Peyer's patch (tissue), 4 donors: Measurements from ENCODE around the gene FANCB. TPM values are rescaled to one million over a fixed set of nuclear protein-coding genes. Genes with fewer than 3 reads are reported as not detected.

ENCODE experiments used
- DNase-seq, 3 donors: peaks; one replicate each; pipeline ENCODE4 v3.0.0-alpha.2; 2017 to 2019
- H3K27ac ChIP-seq, 4 donors: fragments of 200-600 bp; sonication (generic); one replicate each; pipeline ENCODE4 v1.5.1; 2016 to 2019
- H3K27me3 ChIP-seq, 2 donors: fragments of 200-600 bp; sonication (generic); one replicate each; pipeline ENCODE4 v1.5.1; 2019
- H3K36me3 ChIP-seq, 3 donors: fragments of 200-600 bp; sonication (generic); one replicate each; pipeline ENCODE4 v1.5.1; 2016 to 2019
- H3K4me1 ChIP-seq, 4 donors: fragments of 200-600 bp; sonication (generic); one replicate each; pipeline ENCODE4 v1.5.1; 2016 to 2019
- H3K4me3 ChIP-seq, 4 donors: fragments of 200-600 bp; sonication (generic); 1 replicate in 3 of 4; 2 replicates in 1 of 4; pipeline ENCODE4 v1.5.1; 2016 to 2019; ENCODE audit warnings: mild to moderate bottlenecking in 1 of 4
- H3K9me3 ChIP-seq, 4 donors: fragments of 200-600 bp; sonication (generic); one replicate each; pipeline ENCODE4 v1.5.1; 2016 to 2019; ENCODE audit warnings: mild to moderate bottlenecking in 1 of 4
- POLR2A ChIP-seq, 2 donors: fragments of 450-650 bp; IDR thresholded peaks; one replicate each; pipeline ENCODE4 v1.5.1; 2017; ENCODE audit warnings: antibody characterized with exemption in 2 of 2, mild to moderate bottlenecking in 2 of 2, moderate library complexity in 2 of 2
- total RNA-seq, 4 donors: library from RNA; depleted of rRNA; stranded (reverse); fragments of >200 nt; gene quantifications; one replicate each; pipeline ENCODE4 v1.1.0, GENCODE V29; 2016
- TF ChIP-seq, protein P1 (sequence below), 6 experiments: fragments of 450-650 bp in 4 of 6; fragments of 200-600 bp in 2 of 6; sonication (generic) in 1 of 6; IDR thresholded peaks; one replicate each; pipeline ENCODE4 v1.5.1; 2017 to 2019; ENCODE audit warnings: antibody characterized with exemption in 6 of 6, mild to moderate bottlenecking in 3 of 6, moderate library complexity in 1 of 6

The FANCB gene
- total RNA-seq, 4 donors from 2014 or later, result 0.35 to 5.0 (median 1.6) TPM

DNA sequence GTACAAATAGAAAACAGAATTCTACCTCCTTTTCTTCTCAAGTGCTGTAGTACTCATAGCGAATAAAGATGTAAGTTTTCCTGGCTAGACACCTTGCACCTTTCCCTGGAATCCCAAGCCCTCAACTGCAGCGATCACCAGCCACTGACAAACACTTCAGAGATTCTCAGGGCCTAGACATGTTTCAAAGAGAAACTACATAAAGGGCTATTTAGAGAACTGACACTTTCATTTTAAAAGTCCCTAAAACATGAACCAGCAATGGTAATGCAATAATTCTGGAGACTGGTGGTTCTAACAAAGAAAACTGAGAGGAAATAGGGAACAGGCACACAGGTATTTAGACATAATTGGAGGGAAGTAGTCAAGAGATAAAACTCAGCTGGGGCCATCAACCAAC, 35.7 kb downstream of the FANCB start:
- H3K4me1 ChIP-seq, result no peaks in the 10 kb centered on the region
- TF ChIP-seq POLR2A (IDR thresholded peaks at IDR 0.05), result no peak
- TF ChIP-seq, protein P1, sequence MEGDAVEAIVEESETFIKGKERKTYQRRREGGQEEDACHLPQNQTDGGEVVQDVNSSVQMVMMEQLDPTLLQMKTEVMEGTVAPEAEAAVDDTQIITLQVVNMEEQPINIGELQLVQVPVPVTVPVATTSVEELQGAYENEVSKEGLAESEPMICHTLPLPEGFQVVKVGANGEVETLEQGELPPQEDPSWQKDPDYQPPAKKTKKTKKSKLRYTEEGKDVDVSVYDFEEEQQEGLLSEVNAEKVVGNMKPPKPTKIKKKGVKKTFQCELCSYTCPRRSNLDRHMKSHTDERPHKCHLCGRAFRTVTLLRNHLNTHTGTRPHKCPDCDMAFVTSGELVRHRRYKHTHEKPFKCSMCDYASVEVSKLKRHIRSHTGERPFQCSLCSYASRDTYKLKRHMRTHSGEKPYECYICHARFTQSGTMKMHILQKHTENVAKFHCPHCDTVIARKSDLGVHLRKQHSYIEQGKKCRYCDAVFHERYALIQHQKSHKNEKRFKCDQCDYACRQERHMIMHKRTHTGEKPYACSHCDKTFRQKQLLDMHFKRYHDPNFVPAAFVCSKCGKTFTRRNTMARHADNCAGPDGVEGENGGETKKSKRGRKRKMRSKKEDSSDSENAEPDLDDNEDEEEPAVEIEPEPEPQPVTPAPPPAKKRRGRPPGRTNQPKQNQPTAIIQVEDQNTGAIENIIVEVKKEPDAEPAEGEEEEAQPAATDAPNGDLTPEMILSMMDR (IDR thresholded peaks at IDR 0.05), result no peak

DNA sequence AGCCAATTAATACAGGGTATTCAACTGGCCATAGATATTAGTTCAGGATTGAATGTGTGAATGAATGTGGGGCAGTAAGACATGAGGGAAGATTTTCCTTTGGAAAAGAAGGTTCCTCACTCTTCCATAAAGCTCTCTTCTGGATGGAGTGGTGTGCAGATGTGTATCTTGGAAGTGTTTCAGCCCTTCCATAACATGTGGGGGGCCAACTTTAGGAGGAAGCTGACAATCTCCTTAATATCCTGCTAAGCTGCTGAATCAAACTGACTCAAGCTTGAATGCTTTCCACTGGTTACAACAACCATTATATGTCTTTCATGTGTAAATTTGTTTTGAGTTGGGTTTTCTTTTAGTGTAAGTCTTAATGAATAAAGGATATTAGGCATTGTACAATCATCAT, 40.3 kb downstream of the FANCB start:
- H3K4me1 ChIP-seq, result no peaks in the 10 kb centered on the region

More for the DNA sequence above, 35.7 kb downstream of the FANCB start:
- H3K27me3 ChIP-seq, result no peaks in the 10 kb centered on the region
- no peak overlapping the region for H3K4me3 ChIP-seq
- no peak for DNase-seq
- no peaks in the 10 kb centered on the region for H3K9me3 ChIP-seq
- no peak overlapping the region for H3K27ac ChIP-seq
- no peaks in the 10 kb centered on the region for H3K36me3 ChIP-seq

DNA sequence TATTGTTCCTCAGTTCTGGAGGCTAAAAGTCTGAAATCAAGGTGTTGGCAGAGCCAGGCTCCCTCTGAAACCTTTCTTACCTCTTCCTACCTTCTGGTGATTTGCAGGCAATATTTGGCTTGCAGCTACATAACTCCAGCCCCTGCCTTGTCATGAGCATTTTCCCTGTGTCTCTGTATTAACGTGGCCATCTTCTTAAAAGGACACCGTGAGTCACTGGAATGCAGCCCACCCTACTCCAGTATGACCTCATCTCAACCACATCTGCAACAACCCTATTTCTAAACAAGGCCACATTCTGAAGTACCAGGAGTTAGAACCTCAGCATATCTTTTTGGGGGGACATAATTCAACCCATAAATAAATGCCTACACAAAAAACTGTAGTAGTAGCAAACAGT, 40.7 kb downstream of the FANCB start:
- H3K27ac ChIP-seq, result no peak overlapping the region
- H3K36me3 ChIP-seq, result no peaks in the 10 kb centered on the region
- no peaks in the 10 kb centered on the region for H3K9me3 ChIP-seq
- TF ChIP-seq POLR2A (IDR thresholded peaks at IDR 0.05), result no peak
- TF ChIP-seq, protein P1 (IDR thresholded peaks at IDR 0.05), result no peak
- no peaks in the 10 kb centered on the region for H3K4me1 ChIP-seq
- H3K4me3 ChIP-seq, result no peak overlapping the region
- no peaks in the 10 kb centered on the region for H3K27me3 ChIP-seq
- DNase-seq, result no peak

More for the DNA sequence above, 40.3 kb downstream of the FANCB start:
- TF ChIP-seq, protein P1 (IDR thresholded peaks at IDR 0.05), result no peak
- TF ChIP-seq POLR2A (IDR thresholded peaks at IDR 0.05), result no peak
- H3K4me3 ChIP-seq, result no peak overlapping the region
- no peak overlapping the region for H3K27ac ChIP-seq
- H3K36me3 ChIP-seq, result no peaks in the 10 kb centered on the region
- no peaks in the 10 kb centered on the region for H3K9me3 ChIP-seq
- H3K27me3 ChIP-seq, result no peaks in the 10 kb centered on the region
- no peak for DNase-seq

DNA sequence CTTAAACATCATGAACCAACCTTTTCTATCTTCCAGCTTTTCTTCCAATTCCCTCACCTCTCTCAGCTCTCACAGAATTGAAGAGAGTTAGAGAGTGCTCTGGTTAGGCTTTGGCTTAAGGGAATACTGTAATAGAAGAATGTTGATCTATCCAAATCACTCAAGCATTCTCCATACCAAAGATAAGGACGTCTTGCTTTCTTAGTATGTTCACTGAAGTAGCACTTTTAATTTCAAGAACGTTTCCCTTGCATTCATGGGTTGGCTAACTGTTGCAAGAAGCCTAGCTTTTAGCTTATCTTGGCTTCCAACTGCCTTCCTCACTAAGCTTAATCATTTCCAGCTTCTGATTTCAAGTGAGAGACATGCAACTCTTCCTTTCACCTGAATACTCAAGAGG, 43.2 kb downstream of the FANCB start:
- Histone ChIP-seq H3K4me3 (no peak overlapping the region), H3K9me3 (no peaks in the 10 kb centered on the region), H3K27ac (no peak overlapping the region), H3K36me3 (no peaks in the 10 kb centered on the region), H3K4me1 (no peaks in the 10 kb centered on the region), H3K27me3 (no peaks in the 10 kb centered on the region)
- no peak for DNase-seq
- TF ChIP-seq POLR2A (IDR thresholded peaks at IDR 0.05), result no peak
- TF ChIP-seq, protein P1 (IDR thresholded peaks at IDR 0.05), result no peak

DNA sequence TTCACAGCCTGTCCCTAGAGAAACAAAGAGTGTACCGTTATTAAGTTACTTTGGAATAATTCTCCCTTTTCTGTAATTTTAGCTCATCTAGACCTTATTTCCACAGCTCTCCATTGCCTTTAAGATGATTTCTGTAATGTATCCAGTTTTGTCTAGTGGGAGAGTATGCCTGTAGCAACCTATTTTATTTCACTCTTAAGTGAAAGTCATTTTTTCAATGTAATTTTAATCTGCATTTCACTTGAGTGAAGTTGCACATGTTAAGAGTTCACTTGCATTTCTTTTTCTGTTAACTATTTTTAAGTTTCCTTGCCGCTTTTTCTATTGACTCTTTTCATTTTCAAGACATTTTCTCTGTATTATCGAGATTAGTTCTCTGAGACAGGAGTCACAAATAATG, 46.5 kb downstream of the FANCB start:
- Histone ChIP-seq H3K27me3 (no peaks in the 10 kb centered on the region), H3K36me3 (no peaks in the 10 kb centered on the region), H3K4me1 (no peaks in the 10 kb centered on the region), H3K9me3 (no peaks in the 10 kb centered on the region), H3K4me3 (no peak overlapping the region), H3K27ac (no peak overlapping the region)
- TF ChIP-seq POLR2A (IDR thresholded peaks at IDR 0.05), result no peak
- TF ChIP-seq, protein P1 (IDR thresholded peaks at IDR 0.05), result no peak
- no peak for DNase-seq

DNA sequence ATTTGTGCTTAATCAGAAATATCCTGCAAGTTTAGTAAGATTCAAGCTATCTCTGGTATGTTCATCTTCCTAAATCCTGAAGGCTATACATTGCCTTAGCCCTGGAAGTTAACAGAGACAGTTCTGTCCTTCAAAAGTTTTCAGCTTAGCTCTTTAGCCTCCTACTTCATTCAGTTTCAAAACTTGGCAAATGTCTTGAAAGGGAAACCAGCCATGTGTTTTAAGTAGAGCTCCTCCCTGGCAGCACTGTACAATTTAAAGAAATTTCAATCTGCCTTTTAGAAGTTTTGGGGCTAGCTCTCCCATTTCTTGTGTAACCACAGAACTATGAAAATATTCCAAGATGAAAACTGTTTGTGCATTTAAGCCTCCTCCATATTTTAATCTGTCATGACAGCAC, 47.0 kb downstream of the FANCB start:
- no peak overlapping the region for H3K4me3 ChIP-seq
- H3K9me3 ChIP-seq, result no peaks in the 10 kb centered on the region
- H3K36me3 ChIP-seq, result no peaks in the 10 kb centered on the region
- no peak for TF ChIP-seq POLR2A (IDR thresholded peaks at IDR 0.05)
- TF ChIP-seq, protein P1 (IDR thresholded peaks at IDR 0.05), result no peak
- no peak for DNase-seq
- H3K27me3 ChIP-seq, result no peaks in the 10 kb centered on the region
- no peaks in the 10 kb centered on the region for H3K4me1 ChIP-seq
- no peak overlapping the region for H3K27ac ChIP-seq
